Putamen (tissue), 1 donor: Measurements from ENCODE around the gene ZMAT5.
A peak's percentile ranks its signal among the peaks of the same experiment; 100 is the strongest.

Experiments used
- DNase-seq: peaks from one replicate; pipeline ENCODE4 v3.0.0-alpha.2; 2016; ENCODE audit warnings: low spot score

The ZMAT5 gene

GRCh38 chr22:29706486-29706885 is 60.3 kb downstream of the ZMAT5 start:
- no peak for DNase-seq

- no peak for DNase-seq
These were observed 61.2 kb downstream of the ZMAT5 start for GRCh38 chr22:29705651-29706050.

- DNase-seq = peak; percentile 73
These were observed 62.1 kb downstream of the ZMAT5 start for GRCh38 chr22:29704528-29705285.

GRCh38 chr22:29703569-29704195 is 63.1 kb downstream of the ZMAT5 start:
- DNase-seq = no peak

DNA sequence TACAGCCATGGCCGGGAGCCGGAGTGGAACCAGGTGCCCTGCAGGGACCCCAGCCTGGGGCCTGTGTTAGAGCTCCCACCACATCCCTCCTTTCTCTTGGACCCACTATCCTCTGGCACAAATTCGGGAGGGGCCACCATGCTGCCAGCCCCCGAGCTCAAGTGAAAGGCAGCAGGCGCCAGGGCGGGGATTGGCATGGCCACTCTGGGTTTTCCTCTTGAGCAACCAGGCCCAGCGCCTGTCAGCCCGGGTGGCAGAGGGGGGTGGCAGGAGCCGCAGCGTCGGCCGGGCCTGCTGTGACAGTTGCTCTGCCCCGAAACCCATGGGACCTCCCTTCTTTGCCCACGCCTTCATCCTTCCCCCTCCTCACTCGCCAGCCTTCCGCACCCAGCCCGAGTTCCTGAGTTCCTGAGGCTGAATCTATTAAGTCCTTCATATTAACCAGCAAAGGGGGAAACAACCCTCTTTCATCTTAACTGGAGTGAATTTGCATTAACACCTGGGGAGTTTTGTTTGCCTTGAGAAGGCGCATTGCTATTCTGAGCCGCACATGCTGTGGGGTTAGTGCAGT is 63.8 kb downstream of the ZMAT5 start:
- DNase-seq = no peak

DNA sequence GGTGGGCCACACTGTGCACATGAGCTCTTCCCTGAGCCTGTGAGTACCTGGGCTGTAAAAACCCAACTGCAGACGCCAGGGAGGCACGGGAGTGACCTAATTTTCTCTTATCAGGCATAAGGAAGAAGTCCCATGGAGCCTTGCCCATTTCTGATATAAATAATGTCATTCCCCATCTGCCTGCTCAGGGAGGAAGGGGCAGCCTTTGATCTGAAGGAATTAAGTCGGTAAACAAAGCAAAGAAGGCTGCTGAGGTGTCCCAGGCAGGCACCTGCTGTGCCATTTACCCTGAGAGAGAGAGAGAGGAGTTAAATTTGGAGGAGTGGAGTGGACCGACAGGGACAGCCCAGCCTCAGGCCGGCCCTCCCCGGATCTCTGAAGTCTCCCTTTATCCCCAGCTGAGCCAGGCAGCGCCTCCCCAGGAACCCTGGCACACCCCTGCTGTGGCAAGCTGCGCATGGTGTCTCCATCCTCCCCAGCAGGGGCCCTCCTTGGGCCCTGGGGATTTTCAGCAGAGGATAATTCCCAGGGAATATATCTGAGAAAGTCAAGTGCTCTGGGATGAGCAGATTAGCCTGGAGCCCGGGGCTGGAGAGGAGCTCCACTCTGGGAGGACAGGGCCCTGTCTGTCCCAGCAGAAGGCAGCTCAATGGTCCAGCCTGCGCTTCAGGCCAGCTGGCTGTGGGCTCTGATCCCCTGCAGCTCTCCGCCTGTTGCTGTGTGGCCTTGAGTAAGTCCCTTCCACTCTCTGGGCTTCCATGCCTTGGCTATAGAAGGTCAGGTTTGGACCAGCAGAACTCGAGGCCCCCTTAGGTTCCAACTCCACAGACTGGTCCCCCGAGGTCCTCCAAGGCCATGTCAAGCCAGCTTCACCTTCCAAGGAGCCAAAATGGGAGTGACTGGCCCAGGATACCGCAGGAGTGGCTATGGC is 64.5 kb downstream of the ZMAT5 start:
- DNase-seq = no peak

DNA sequence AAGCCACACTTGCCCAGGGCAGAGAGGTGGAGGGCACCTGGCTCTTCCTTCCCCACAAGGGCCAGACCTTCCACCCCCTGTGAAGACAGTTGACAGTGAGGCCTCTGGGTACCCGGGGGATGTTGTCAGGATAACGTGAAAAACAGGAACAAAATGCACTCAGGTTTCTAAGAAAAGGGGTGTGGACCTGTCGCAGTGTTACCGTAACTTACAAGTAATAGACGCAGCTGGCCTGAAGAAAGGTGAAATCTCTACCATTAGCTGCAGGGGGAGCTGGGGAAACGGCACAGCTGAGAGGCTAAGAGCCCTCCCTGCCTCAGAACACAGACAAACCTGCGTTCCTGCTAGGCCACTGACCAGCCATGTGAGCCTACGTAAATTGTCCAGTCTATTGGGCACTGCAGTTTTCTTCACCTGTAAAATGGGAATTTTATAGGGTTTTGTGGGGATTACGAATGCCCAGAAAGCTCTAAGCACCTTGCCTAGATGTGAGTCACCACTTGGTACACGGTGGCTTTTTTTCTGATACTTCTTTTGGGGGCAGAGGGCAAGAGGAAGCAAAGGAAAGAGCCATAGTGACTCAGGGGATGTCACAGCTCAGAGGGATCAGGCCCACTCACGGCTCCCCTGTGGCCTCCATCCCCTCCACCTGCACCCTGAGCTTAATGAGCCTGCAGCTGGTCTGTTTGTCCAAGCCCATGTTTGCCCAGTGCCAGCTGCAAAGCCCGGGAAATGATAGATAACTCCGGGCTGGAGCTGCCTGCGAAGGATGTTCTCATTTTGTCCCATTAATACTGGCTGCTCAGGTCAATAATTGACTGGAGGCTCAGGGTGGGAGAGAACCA is 65.4 kb downstream of the ZMAT5 start:
- no peak for DNase-seq

DNA sequence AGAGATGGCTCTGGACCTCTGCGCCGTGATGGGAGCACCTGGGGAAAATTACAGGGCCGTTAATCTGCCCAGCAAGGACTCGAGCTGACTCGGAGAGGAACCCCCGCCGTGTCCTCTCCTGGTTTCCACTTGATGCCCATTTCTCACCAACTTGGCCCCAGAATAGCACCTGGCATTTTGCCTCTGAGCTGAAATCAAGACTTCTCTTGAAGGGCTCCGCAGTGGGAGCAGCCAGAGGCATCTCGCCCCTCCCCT is 66.0 kb downstream of the ZMAT5 start:
- no peak for DNase-seq

GRCh38 chr22:29700206-29700899 is 66.5 kb downstream of the ZMAT5 start:
- DNase-seq = no peak

DNA sequence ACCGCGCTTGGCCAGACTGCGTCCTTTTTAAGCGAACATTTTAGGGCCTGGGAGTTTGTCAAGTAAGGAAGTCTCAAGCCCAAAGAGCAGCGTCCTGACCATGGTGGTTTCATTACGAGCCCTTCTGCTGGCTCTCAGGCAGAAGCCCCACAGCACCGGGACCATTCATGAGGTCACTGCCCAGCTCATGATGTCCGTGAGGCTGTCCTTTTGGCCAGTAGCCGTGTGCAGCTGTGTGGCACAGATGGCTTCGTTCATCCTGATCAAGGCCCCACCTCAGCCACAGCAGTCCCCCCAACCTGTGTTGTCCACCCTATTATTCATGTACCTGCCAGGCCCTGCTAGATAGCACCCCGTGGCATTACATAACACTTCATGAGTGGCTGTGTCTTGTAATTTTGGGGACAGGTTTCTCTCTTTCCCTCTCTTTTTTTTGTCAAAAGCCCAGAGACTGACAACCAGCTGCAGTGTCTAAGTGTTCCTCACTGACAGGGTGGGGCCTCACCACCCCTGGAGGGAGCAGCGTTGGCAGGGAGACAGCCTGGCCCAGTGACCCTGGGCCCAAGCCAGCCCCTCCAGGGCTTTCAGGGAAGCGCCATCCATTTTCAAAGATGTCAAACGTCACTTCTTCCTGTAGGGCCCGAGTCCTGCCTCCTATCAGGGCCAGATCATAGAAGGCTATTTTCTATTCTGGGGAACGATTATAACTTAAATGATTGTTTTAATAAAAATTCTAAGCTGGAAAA is 68.8 kb downstream of the ZMAT5 start:
- DNase-seq = no peak

DNA sequence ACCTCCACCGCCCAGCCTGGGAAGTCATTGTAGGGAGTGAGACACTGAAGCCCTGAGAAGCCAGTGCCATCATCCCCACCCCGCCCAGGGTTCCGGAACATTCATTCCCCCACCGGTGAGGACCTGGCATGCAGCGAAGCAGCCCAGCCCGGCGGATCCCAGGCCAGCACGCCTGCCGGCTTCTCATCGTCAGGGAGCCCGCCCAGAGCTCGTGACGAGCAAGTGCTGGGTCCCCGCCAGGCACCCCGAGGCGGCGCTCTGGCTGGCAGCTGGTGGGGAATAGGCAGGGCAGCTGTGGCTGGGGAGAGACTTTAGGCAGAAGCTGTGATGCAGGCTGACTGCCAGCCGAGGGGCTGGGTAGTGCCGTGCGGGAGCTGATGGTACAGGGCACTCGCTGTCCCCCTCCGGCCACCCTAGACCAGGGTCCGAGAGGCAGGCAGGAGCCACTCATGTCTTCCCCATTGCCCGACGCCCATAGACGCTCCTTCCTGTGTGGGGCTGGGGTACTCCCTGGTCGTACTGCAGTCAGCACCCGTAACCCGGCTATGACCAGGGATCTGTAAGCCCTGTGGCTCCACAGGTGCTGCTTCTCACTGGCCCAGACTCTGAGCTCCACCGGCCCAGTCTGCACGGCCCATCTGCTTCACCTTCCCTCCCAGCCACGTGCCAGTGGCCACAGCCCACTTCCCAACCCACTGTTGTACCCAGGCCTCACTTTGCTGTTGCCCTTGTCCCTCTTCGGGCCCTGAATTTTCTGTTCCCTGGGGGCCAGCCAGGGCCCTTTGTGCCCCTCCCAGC is 71.5 kb downstream of the ZMAT5 start:
- DNase-seq = no peak

- DNase-seq = peak; percentile 62
These were observed 73.1 kb downstream of the ZMAT5 start for GRCh38 chr22:29693671-29694070.

DNA sequence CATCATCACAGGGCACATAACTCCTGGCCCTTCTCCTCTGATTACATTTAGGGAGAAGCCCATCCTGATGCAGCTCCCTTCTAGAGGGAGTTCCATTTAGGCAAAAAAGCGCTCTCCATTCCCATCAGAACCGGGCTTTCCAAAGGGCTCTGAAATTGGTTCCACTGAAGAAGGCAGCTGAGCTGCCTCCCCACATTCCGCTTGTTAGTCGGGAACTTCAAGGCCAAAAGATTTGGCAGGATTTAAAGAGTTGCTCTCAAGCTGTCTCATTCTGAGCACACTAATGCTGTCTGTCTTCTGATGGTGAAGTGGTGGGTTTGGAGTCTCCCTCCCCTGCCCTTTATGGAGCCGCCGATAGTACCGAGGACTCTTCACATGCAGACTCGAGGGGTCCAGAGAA is 73.6 kb downstream of the ZMAT5 start:
- no peak for DNase-seq

- DNase-seq = no peak
These were observed 74.5 kb downstream of the ZMAT5 start for GRCh38 chr22:29692327-29692640.

- DNase-seq = no peak
These were observed 75.0 kb downstream of the ZMAT5 start for GRCh38 chr22:29691636-29692326.

DNA sequence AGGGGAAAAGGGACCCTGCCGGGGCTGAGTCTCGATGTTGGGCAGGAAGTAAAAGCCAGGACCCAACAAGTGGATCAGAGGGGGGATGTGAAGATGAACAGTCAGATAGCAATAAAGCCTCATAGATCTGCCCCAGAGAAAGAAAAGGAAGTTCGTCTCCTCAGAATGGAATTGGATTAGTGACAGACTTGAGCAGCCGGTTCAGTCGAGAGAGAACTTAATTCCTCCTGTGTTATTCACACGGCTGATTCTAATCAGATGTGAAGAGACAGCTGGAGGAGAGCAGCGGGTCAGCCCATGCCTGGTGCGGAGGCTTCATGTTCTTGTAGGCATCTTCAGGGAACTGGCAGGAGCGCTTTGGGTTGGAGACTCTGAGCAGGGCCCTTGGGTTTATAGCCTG is 76.3 kb downstream of the ZMAT5 start:
- no peak for DNase-seq

GRCh38 chr22:29689880-29690213 is 77.0 kb downstream of the ZMAT5 start:
- peak; percentile 63 for DNase-seq

- no peak for DNase-seq
These were observed 77.5 kb downstream of the ZMAT5 start for GRCh38 chr22:29689206-29689879.

- DNase-seq = no peak
These were observed 82.6 kb downstream of the ZMAT5 start for GRCh38 chr22:29684244-29684643.
